Measurements from ENCODE around the gene SERPINB4. TPM values are rescaled to one million over a fixed set of nuclear protein-coding genes. Genes with fewer than 3 reads are reported as not detected.

The SERPINB4 gene
- total and polyA plus RNA-seq, 2 donors (not counting 1 experiment from before 2014, with no cell fraction given) = not detected

- CTCF ChIA-PET = no interaction called here
- Histone ChIP-seq H3K9ac (ENCODE audit: low read length) (no peak overlapping the region), H3K9me3 (ENCODE audit: control extremely low read depth in 1 of 3, control insufficient read depth in 2 of 3, insufficient read depth in 1 of 3, low read length in 2 of 3) (no peaks in the 10 kb centered on the region), H3K27ac (ENCODE audit: low read length in 2 of 2) (no peak overlapping the region), H4K20me1 (ENCODE audit: control insufficient read depth, insufficient read depth, low read length, poor library complexity, severe bottlenecking) (no peaks in the 10 kb centered on the region), H3K36me3 (replicated peaks in 1 of 2; ENCODE audit: control extremely low read depth in 1 of 2, control insufficient read depth in 1 of 2, extremely low read depth in 1 of 2, insufficient read depth in 2 of 2, low read length in 1 of 2) (no peaks in the 10 kb centered on the region), H3K4me2 (replicated peaks; ENCODE audit: low read depth, low read length, poor library complexity, severe bottlenecking) (no peak overlapping the region), H3K4me1 (ENCODE audit: control insufficient read depth in 2 of 2, insufficient read depth in 2 of 2, low read length in 2 of 2) (no peaks in the 10 kb centered on the region), H2AFZ (ENCODE audit: insufficient read depth, low read depth, low read length, poor library complexity, severe bottlenecking) (no peak overlapping the region), H3K27me3 (replicated peaks in 1 of 4; ENCODE audit: control extremely low read depth in 1 of 4, control insufficient read depth in 3 of 4, insufficient read depth in 4 of 4, low read length in 3 of 4) (peaks cover 0 to 4% (median 3%) of the 10 kb centered on the region in 4 experiments), H3K4me3 (ENCODE audit: control extremely low read depth in 1 of 5, extremely low read depth in 1 of 5, insufficient read depth in 1 of 5, low read depth in 2 of 5, low read length in 4 of 5) (no peak overlapping the region), H3K79me2 (ENCODE audit: control insufficient read depth, insufficient read depth, low read length) (no peaks in the 10 kb centered on the region)
- WGBS (ENCODE audit: insufficient coverage) = 86% methylated on average over 2 of the region's 2 CpGs
- no peak overlapping the region for H3K4me3 Mint-ChIP-seq
- TF ChIP-seq CTCF (IDR thresholded peaks at IDR 0.05) (no peak), EZH2 (IDR thresholded peaks at IDR 0.05; ENCODE audit: borderline replicate concordance, insufficient read depth, low read depth, low read length, poor library complexity, severe bottlenecking) (no peak)
- H3K27me3 Mint-ChIP-seq = peaks cover 9% of the 10 kb centered on the region
- H3K4me1 Mint-ChIP-seq = no peaks in the 10 kb centered on the region
- DNase-seq = no peak
- H3K27ac Mint-ChIP-seq = no peak overlapping the region
- intact Hi-C loops (cut with micrococcal nuclease) = no loop called here
- ATAC-seq (ENCODE audit: low read depth) = no peak
- no peaks in the 10 kb centered on the region for H3K9me3 Mint-ChIP-seq (ENCODE audit: insufficient read depth)
- POLR2A ChIA-PET = no interaction called here
These were observed 53.7 kb downstream of the SERPINB4 start for GRCh38 chr18:63590373-63590772.

GRCh38 chr18:63588909-63589308 lies 55.1 kb downstream of the SERPINB4 start:
- peaks cover 9% of the 10 kb centered on the region for H3K27me3 Mint-ChIP-seq
- Histone ChIP-seq H3K79me2 (ENCODE audit: control insufficient read depth, insufficient read depth, low read length) (no peaks in the 10 kb centered on the region), H3K27me3 (replicated peaks in 1 of 4; ENCODE audit: control extremely low read depth in 1 of 4, control insufficient read depth in 3 of 4, insufficient read depth in 4 of 4, low read length in 3 of 4) (peaks cover 0 to 4% (median 3%) of the 10 kb centered on the region in 4 experiments), H3K4me1 (ENCODE audit: control insufficient read depth in 2 of 2, insufficient read depth in 2 of 2, low read length in 2 of 2) (no peaks in the 10 kb centered on the region), H3K36me3 (replicated peaks in 1 of 2; ENCODE audit: control extremely low read depth in 1 of 2, control insufficient read depth in 1 of 2, extremely low read depth in 1 of 2, insufficient read depth in 2 of 2, low read length in 1 of 2) (no peaks in the 10 kb centered on the region), H3K4me2 (replicated peaks; ENCODE audit: low read depth, low read length, poor library complexity, severe bottlenecking) (no peak overlapping the region), H2AFZ (ENCODE audit: insufficient read depth, low read depth, low read length, poor library complexity, severe bottlenecking) (no peak overlapping the region), H4K20me1 (ENCODE audit: control insufficient read depth, insufficient read depth, low read length, poor library complexity, severe bottlenecking) (no peaks in the 10 kb centered on the region), H3K27ac (ENCODE audit: low read length in 2 of 2) (no peak overlapping the region), H3K9ac (ENCODE audit: low read length) (no peak overlapping the region), H3K4me3 (ENCODE audit: control extremely low read depth in 1 of 5, extremely low read depth in 1 of 5, insufficient read depth in 1 of 5, low read depth in 2 of 5, low read length in 4 of 5) (no peak overlapping the region), H3K9me3 (ENCODE audit: control extremely low read depth in 1 of 3, control insufficient read depth in 2 of 3, insufficient read depth in 1 of 3, low read length in 2 of 3) (no peaks in the 10 kb centered on the region)
- CTCF ChIA-PET = no interaction called here
- no peak for DNase-seq
- WGBS (ENCODE audit: insufficient coverage) = 85% methylated on average over 2 of the region's 5 CpGs
- no peaks in the 10 kb centered on the region for H3K9me3 Mint-ChIP-seq (ENCODE audit: insufficient read depth)
- POLR2A ChIA-PET = no interaction called here
- H3K4me1 Mint-ChIP-seq = no peaks in the 10 kb centered on the region
- no peak for TF ChIP-seq CTCF (IDR thresholded peaks at IDR 0.05)
- no peak for TF ChIP-seq EZH2 (IDR thresholded peaks at IDR 0.05; ENCODE audit: borderline replicate concordance, insufficient read depth, low read depth, low read length, poor library complexity, severe bottlenecking)
- no peak for ATAC-seq (ENCODE audit: low read depth)
- H3K4me3 Mint-ChIP-seq = no peak overlapping the region
- no peak overlapping the region for H3K27ac Mint-ChIP-seq
- intact Hi-C loops (cut with micrococcal nuclease) = no loop called here

Other genes starting within 250 kb of the SERPINB4 start
- gene VPS4B, start 221.8 kb downstream of the SERPINB4 start, total RNA-seq = 91.5 and 93.9 TPM in 2 replicates
- gene VPS4B, start 221.8 kb downstream of the SERPINB4 start, polyA plus RNA-seq = 14.5 and 26.4 TPM in 2 replicates
- not detected in 2 replicates for gene SERPINB5, start 167.3 kb downstream of the SERPINB4 start, total RNA-seq
- gene SERPINB5, start 167.3 kb downstream of the SERPINB4 start, polyA plus RNA-seq = not detected in 2 replicates
- gene SERPINB12, start 101.9 kb downstream of the SERPINB4 start, total RNA-seq = not detected in 2 replicates
- gene SERPINB12, start 101.9 kb downstream of the SERPINB4 start, polyA plus RNA-seq = not detected in 2 replicates
- gene SERPINB13, start 56.9 kb downstream of the SERPINB4 start, total RNA-seq = not detected in 2 replicates
- gene SERPINB13, start 56.9 kb downstream of the SERPINB4 start, polyA plus RNA-seq = not detected in 2 replicates
- not detected in 2 replicates for gene SERPINB3, start 17.6 kb upstream of the SERPINB4 start, total RNA-seq
- gene SERPINB3, start 17.6 kb upstream of the SERPINB4 start, polyA plus RNA-seq = not detected in 2 replicates
- not detected in 2 replicates for gene SERPINB11, start 58.7 kb upstream of the SERPINB4 start, total RNA-seq
- gene SERPINB11, start 58.7 kb upstream of the SERPINB4 start, polyA plus RNA-seq = not detected in 2 replicates
- gene SERPINB7, start 131.2 kb upstream of the SERPINB4 start, total RNA-seq = not detected in 2 replicates
- gene SERPINB7, start 131.2 kb upstream of the SERPINB4 start, polyA plus RNA-seq = not detected in 2 replicates
- gene SERPINB2, start 243.4 kb upstream of the SERPINB4 start, total RNA-seq = 1.4 and 1.7 TPM in 2 replicates
- 0.25 and 1.1 TPM in 2 replicates for gene SERPINB2, start 243.4 kb upstream of the SERPINB4 start, polyA plus RNA-seq